G401.6 (cell line): ENCODE data around the gene AQP11.
"Not testable (repeated sequence)": the region's sequence is repeated elsewhere in the genome, so short reads cannot be mapped to it uniquely, and the experiment has no call there.

Experiments used
- FAIRE-seq: peaks from 2 replicates; lab custom pipeline; 2012; peaks lifted over from hg19 to GRCh38; lab: Jason Lieb, UNC

The AQP11 gene

GRCh38 chr11:77589521-77590193 lies at the start of gene AQP11:
AQP11 (plus strand) TSS chr11:77589953; CDS start chr11:77589993, 40 bp downstream.
- FAIRE-seq, result no peak

DNA sequence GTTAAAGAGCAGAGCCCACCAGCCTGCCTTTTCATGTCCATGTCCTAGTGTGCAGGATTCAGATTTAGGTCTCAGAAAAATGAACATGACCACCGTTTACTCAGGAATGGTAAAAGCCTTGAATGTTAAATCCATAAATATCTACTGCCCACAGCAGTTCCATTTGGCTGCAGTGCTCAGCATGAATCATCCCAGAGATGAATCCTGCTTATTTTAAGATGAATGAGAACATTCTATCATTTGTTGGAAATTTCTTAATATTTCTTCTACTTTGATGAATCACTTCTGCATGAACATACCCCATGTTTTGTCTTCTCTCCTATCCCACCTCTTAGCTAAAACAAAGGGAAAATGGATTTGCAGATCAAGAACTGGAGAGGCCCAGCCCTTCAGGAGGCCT lies 47.5 kb upstream of the AQP11 start:
- FAIRE-seq, result no peak

DNA sequence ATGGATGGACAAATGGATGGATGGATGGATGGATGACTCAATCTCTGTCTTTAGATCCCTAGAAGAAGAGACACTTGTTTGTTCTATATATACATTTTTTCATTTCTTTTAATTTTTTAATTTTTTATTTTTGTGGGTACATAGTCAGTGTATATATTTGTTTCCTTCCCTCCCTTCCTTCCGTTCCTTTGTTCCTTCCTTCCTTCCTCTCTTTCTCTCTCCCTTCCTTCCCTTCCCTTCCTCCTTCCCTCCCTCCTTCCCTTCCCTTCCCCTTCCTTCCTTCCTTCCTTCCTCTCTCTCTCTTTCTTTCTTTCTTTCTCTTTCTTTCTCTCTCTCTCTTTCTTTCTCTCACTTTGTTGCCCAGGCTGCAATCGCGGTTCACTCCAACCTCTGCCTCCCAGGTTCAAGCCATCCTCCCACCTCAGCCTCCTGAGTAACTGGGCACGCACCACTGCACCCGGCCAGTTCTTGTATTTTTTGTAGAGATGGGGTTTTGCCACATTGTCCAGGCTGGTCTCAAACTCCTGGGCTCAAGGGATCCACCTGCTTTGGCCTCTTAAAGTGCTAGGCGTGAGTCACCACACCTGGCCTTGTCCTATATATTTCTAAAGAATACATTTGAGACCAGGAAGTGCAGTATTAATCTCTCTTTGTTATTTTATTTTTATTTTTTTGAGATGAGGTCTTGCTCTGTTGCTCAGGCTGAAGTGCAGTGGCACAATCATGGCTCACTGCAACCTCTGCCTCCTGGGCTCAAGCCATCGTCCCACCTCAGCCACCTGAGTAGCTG lies 42.5 kb upstream of the AQP11 start:
- no peak for FAIRE-seq

- peak; percentile 84 for FAIRE-seq
Observed at GRCh38 chr11:77547863-77548551, 41.7 kb upstream of the AQP11 start.

DNA sequence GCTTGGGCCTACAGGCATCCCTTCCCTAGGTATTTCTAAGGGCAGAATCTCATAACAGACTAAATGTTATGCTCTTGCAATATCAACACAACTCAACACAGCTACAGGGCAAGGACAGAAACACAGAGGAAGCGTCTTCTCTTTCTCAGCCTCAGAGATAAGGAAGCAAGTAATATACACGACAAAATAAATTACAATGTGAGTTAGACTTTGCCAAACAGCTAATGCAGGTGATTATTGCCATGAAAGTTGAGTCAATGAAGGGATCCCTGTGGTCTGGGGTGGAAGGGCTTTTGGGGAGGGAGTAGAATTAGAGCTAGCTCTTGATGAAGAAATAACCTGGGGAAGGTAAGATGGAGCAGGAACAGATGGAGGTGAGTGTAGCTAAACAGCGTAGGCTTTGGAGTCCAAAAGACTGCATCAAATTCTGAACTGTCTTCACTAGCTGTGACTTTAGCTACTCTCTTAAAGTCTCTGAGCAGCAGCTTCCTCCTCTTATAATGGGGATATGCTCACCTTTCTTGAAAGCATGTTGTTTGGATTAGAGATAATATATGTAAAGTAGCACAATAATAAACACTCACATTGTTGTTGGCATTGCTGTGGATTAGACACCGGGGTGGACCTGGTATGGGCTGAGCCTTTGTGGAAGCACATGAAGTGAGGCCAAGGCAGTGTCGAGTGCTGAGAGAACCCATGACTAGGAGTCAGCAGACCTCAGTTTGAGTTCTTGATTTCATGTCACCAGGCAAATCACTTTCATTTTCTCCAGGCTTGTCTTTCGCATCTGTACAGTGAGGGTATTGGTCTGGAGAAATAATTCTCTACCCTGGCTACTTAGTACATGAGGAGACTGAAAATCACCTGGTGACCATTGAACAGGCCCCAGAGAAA lies 41.0 kb upstream of the AQP11 start:
- FAIRE-seq, result no peak

DNA sequence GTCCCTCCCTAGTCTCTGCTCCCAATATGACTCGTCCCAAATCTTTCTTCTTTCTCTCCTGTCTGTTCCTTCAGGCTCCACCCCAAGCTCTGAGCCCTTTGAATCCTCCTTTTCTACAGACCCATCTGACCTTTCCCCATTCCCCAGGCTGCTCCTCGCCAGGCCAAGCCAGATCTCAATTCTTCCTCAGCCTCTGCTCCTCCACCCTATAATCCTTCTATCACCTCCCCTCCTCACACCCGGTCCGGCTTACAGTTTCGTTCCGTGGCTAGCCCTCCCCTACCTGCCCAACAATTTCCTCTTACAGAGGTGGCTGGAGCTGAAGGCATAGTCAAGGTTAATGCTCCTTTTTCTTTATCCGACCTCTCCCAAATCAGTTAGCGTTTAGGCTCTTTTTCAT lies 38.3 kb upstream of the AQP11 start:
- FAIRE-seq, result not testable (repeated sequence)

GRCh38 chr11:77557553-77557952 lies 32.2 kb upstream of the AQP11 start:
- no peak for FAIRE-seq

- no peak for FAIRE-seq
Observed at GRCh38 chr11:77558380-77558779, 31.4 kb upstream of the AQP11 start.

GRCh38 chr11:77559686-77560401 lies 29.9 kb upstream of the AQP11 start:
- FAIRE-seq, result no peak

DNA sequence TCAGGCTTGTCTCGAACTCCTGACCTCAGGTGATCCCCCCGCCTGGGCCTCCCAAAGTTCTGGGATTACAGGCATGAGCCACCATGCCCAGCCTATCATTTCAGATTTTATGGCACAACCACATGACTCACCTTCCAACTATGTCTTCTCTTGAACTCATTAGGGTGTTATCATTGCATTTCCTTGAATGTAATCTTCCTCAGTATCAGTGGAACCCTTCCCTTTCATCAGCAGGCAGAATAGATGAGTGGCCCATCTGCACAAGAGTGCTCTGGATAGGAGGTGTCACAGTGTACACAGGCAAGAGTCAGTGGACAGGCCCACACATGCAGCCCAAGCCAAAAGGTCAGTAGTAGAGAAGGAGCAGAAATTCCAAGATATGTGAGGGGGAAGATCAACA lies 29.1 kb upstream of the AQP11 start:
- no peak for FAIRE-seq

DNA sequence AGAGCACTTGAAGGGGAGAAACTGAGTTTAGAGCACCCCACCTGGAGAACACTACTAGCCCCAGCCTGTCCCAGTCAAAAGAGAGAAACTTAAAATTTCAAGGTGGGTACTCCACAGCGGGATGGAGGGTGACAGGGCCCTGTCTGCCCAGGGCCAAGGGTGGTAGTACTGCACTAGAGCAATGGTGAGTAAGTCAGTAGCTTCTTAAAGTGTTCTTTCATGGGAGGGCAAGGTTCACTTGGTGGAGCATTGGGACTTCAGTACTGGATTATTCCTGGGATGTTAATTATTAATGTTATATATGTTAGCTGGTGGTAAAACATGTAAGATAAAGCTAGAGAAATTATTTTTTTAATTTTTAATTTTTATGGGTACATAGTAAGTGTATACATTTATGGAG lies 28.5 kb upstream of the AQP11 start:
- FAIRE-seq, result no peak

DNA sequence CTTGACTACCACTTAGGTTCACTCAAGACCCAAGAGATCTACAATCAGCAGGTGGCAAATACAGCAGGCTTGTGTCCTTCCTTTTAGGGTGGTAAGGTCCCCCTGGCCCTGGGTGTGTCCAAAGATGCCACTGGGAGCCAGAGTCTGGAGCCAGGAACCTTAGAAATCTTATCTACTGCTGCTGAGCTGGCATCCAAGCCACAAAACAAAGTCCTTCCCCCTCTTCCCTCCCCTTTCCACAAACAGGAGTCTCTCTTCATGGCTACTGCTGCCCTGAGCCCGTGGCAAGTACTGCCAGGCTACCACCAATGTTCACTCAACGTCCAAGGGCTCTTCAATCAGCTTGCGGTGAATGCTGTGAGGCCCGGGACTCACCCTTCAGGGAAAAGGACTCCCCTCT lies 21.4 kb upstream of the AQP11 start:
- FAIRE-seq, result no peak

- FAIRE-seq, result no peak
Observed at GRCh38 chr11:77568916-77569675, 20.7 kb upstream of the AQP11 start.

GRCh38 chr11:77569676-77570070 lies 20.1 kb upstream of the AQP11 start:
- no peak for FAIRE-seq

DNA sequence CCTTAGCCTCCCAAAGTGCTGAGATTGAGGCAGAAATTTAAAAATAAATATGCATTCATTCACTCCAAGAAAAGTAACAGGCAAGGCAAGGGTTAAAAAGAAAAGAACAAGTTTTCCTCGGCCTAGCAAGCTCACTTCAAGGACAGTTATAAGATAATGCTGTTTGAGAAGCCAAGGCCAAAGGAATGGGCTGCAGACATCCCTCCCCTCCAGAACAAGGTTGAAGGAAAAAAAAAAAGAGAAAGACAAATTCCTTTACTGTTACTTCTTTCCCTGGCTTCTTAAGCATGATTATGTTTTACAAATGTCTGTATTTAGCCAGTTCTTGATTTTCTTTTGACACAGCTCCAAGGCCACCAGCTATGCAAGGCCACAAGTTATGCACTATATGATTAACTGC lies 18.9 kb upstream of the AQP11 start:
- not testable (repeated sequence) for FAIRE-seq

DNA sequence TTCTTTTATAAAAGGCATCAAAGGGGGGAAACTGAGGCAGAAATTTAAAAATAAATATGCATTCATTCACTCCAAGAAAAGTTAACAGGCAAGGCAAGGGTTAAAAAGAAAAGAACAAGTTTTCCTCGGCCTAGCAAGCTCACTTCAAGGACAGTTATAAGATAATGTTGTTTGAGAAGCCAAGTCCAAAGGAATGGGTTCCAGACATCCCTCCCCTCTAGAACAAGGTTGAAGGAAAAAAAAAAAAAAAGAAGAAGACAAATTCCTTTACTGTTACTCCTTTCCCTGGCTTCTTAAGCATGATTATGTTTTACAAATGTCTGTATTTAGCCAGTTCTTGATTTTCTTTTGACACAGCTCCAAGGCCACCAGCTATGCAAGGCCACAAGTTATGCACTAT lies 14.3 kb upstream of the AQP11 start:
- not testable (repeated sequence) for FAIRE-seq

GRCh38 chr11:77580712-77581337 lies 8.9 kb upstream of the AQP11 start:
- FAIRE-seq, result peak; percentile 85

- no peak for FAIRE-seq
Observed at GRCh38 chr11:77589181-77589520, 602 bp upstream of the AQP11 start.

- no peak for FAIRE-seq
Observed at GRCh38 chr11:77590194-77590782, 535 bp downstream of the AQP11 start.

GRCh38 chr11:77592727-77593126 lies 3.0 kb downstream of the AQP11 start:
- FAIRE-seq, result no peak
